ENCODE measurements around the gene NCOR2. TPM values are rescaled to one million over a fixed set of nuclear protein-coding genes. Genes with fewer than 3 reads are reported as not detected.

NCOR2 gene
- total RNA-seq, 4 donors from 2014 or later = 105 to 330 (median 148) TPM

DNA sequence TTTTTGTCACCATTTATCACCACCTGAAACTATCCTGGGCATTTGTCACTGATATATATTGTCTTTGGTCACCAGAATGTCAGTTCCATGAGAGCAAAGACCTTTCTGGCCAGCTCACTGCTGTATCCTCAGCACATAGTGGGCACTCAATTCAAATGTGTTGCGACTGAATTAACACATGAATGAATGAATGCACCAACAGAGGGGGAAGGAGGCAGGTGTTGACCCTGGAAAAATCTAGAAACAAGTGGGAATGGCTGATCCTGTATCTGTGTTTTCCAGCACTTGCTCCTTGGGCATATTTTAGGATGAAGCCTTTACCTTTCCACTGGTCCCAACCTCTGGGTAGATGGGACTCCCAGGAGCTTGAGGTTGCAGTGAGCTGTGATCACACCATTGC lies 3.4 kb upstream of the NCOR2 start:
- Histone ChIP-seq H3K4me1 (peaks cover 0 to 20% (median 6%) of the 10 kb centered on the region in 4 donors), H3K27ac (no peak overlapping the region), H3K4me3 (no peak overlapping the region), H3K27me3 (no peaks in the 10 kb centered on the region), H3K9me3 (no peaks in the 10 kb centered on the region), H3K36me3 (no peaks in the 10 kb centered on the region)
- DNase-seq = no peak
- TF ChIP-seq, protein P1, sequence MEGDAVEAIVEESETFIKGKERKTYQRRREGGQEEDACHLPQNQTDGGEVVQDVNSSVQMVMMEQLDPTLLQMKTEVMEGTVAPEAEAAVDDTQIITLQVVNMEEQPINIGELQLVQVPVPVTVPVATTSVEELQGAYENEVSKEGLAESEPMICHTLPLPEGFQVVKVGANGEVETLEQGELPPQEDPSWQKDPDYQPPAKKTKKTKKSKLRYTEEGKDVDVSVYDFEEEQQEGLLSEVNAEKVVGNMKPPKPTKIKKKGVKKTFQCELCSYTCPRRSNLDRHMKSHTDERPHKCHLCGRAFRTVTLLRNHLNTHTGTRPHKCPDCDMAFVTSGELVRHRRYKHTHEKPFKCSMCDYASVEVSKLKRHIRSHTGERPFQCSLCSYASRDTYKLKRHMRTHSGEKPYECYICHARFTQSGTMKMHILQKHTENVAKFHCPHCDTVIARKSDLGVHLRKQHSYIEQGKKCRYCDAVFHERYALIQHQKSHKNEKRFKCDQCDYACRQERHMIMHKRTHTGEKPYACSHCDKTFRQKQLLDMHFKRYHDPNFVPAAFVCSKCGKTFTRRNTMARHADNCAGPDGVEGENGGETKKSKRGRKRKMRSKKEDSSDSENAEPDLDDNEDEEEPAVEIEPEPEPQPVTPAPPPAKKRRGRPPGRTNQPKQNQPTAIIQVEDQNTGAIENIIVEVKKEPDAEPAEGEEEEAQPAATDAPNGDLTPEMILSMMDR (IDR thresholded peaks at IDR 0.05) = no peak

DNA sequence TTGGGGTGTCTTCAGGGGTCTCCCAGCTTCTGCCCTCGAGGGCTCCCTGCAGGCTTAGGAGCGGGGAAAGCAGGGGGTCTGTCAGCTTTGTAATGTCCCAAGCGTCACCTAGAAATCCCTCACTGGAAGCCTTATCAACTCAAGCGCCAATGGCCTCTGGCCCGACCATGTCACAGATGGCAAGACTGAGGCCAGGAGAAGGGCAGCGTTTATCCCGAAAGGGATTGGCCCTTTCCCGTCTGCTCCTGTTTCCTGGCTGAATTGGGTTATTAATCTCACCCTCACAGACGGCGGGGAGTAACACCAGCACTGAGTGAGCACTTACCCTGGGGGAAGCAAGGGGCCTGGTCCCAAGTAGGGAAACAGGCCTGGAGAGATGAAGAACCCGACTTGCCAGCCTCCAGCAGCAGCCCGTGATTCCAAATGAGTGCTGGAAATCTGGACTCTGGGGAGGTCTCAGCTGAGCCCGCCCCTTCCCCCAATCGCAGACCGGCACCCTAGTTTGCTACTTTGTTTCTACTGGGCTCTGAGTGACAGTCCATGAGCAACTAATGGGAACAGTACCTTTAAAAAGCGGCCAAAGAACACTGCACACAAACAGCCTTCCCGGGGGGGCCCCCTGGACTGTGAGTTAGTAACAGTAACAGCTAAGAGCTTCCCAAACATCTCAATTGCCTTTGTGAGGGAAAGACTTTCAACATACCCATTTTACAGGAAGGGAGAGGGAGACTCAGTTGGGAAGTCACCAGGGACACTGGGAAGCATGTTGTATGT lies 2.1 kb upstream of the NCOR2 start:
- H3K4me1 ChIP-seq = peaks cover 0 to 33% (median 16%) of the 10 kb centered on the region in 4 donors
- no peak for TF ChIP-seq POLR2A (IDR thresholded peaks at IDR 0.05)
- TF ChIP-seq, protein P1 (IDR thresholded peaks at IDR 0.05) = no peak
- no peak for DNase-seq

DNA sequence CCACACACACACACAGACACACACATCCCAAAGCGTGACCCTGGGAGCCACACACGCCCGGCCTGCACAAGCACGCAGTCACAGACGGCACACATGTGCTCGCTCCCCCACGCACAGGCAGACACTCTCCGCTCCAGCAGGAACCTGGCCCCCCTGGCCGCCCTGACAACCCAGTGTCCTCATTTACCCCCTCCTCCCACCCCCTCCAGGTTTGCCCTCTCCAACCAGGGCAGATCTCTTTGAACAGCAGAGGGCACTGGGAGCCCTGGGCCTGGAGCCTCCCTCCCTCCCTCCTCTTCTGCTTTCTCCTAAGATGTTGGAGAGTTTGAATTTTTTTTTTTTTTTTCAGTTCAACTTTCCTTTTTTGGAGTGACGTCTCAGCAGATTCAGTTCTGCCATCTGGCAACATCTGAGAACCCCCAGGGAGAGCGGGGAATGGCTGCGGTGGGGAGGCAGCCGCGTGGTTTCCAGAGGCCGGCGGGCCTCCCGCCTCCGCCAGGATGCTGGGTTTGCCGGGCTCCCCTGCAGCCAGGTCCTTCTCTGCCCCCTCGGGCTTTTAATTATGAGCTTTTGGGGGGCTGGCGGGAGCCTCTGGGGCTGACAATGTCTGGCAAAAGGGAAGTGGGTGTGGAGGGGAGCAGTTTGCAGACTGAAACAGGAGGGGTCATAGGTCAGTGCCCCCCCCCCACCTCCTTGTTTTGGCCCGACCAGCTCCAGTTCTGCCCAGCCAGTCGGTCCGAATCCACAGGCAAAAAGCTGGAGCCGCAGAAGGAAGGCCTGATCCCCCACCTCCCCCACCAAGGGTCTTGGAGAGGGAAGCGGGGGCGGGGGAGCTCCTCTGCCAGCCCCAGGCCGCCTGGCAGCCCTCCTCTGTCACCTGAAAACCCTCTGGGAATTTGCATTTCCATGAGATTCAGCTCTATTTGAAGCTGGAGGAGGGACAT lies 1.3 kb upstream of the NCOR2 start:
- DNase-seq = peak; percentile 64 to 77 (median 65)
- Histone ChIP-seq H3K27ac (peak overlapping the region; percentile 69 to 86 (median 80)), H3K4me1 (peaks cover 0 to 40% (median 21%) of the 10 kb centered on the region in 4 donors), H3K4me3 (peak overlapping the region; percentile 43 to 93 (median 77)), H3K36me3 (no peaks in the 10 kb centered on the region), H3K27me3 (no peaks in the 10 kb centered on the region), H3K9me3 (no peaks in the 10 kb centered on the region)
- TF ChIP-seq POLR2A (IDR thresholded peaks at IDR 0.05) = no peak
- TF ChIP-seq, protein P1 (IDR thresholded peaks at IDR 0.05) = peak in 3 of 6 experiments; percentile 12 to 25 (median 25)

More for the DNA sequence above, 2.1 kb upstream of the NCOR2 start:
- Histone ChIP-seq H3K4me3 (no peak overlapping the region), H3K9me3 (no peaks in the 10 kb centered on the region), H3K27me3 (no peaks in the 10 kb centered on the region), H3K27ac (peak overlapping the region in 2 of 4 donors; percentile 7 to 77), H3K36me3 (no peaks in the 10 kb centered on the region)

DNA sequence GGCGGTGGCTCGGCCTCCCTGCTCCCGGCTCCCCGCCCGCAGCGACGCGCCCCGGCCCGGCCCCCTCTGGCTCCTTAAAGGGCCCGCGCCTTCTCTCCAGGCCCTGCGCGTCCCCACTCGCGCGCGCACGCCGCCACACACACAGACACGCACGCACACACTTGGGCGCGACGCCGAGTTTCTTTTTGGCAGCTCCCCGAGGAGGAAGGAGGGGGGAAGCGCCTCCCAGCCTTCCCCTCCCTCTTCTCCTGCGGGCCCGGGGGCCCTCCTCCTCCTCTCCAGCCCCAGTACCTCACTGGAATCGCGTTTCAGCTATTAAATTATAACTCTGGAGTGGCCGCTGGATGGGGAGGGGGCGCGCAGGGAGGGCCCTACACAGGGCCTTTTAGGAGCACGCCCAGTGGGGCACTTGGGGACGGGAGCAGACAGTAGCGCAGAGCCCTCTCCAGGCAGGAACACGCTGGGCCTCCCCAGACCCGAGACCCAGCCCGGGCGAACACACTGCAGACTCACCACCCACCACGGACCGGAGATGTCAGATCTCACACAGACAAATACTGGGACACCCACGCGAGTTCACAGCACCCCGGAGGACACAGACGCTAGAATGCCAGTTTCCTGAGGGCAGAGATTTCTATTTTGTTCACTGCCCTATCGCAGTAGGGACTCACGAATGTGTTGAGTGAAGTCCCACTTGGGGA lies 411 bp upstream of the NCOR2 start:
- TF ChIP-seq, protein P1 (IDR thresholded peaks at IDR 0.05) = no peak
- TF ChIP-seq POLR2A (IDR thresholded peaks at IDR 0.05) = peak in 1 of 2 donors; percentile 9
- no peaks in the 10 kb centered on the region for H3K36me3 ChIP-seq
- H3K27me3 ChIP-seq = no peaks in the 10 kb centered on the region
- H3K4me1 ChIP-seq = peaks cover 0 to 46% (median 23%) of the 10 kb centered on the region in 4 donors
- no peaks in the 10 kb centered on the region for H3K9me3 ChIP-seq
- H3K4me3 ChIP-seq = peak overlapping the region; percentile 43 to 93 (median 77)
- H3K27ac ChIP-seq = peak overlapping the region; percentile 69 to 86 (median 80)
- peak; percentile 85 to 95 (median 93) for DNase-seq
